OCI-LY3 (cell line): ENCODE data around the gene MINDY3.

ENCODE experiments used
- H2AFZ ChIP-seq: fragments of 200-600, 300-600 bp; shearing (Covaris generic); 2 replicates; pipeline ENCODE4 v1.6.0; 2014; ENCODE audit warnings: antibody characterized with exemption, low read depth, low read length
- H3K27ac ChIP-seq: fragments of 200-600, 300-600 bp; sonication (generic); 2 replicates; pipeline ENCODE4 v1.5.1; 2014; ENCODE audit warnings: mild to moderate bottlenecking, low read length, moderate library complexity, mixed read lengths
- H3K27me3 ChIP-seq: fragments of 200-600, 300-600 bp; sonication (generic); 2 replicates; pipeline ENCODE4 v1.6.1; 2014; ENCODE audit warnings: low read depth, low read length, mixed read lengths
- H3K36me3 ChIP-seq: fragments of 200-600, 300-600 bp; sonication (generic); replicated peaks from 2 replicates; pipeline ENCODE3; 2014; ENCODE audit warnings: low read depth, low read length, mixed read lengths
- H3K4me1 ChIP-seq: fragments of 300-600, 200-600 bp; sonication (generic); 2 replicates; pipeline ENCODE4 v1.6.1; 2014; ENCODE audit warnings: low read length, mixed read lengths
- H3K4me2 ChIP-seq: fragments of 200-600, 300-600 bp; sonication (generic); 2 replicates; pipeline ENCODE4 v1.6.1; 2014; ENCODE audit warnings: low read length, mixed read lengths
- H3K4me3 ChIP-seq: fragments of 300-600, 200-600 bp; sonication (generic); 2 replicates; pipeline ENCODE4 v1.5.1; 2014; ENCODE audit warnings: antibody characterized with exemption, mild to moderate bottlenecking, low read length, moderate library complexity
- H3K79me2 ChIP-seq: fragments of 300-600, 200-600 bp; shearing (Covaris generic); 2 replicates; pipeline ENCODE4 v1.6.1; 2014; ENCODE audit warnings: mild to moderate bottlenecking, low read length, mixed read lengths
- H3K9ac ChIP-seq: fragments of 300-600, 200-600 bp; shearing (Covaris generic); 2 replicates; pipeline ENCODE4 v1.6.0; 2014; ENCODE audit warnings: mild to moderate bottlenecking, low read length, moderate library complexity
- H3K9me3 ChIP-seq: fragments of 200-600, 300-600 bp; shearing (Covaris generic); 2 replicates; pipeline ENCODE4 v1.6.1; 2014; ENCODE audit warnings: low read length, mixed read lengths; ENCODE audit not compliant: insufficient read depth
- H4K20me1 ChIP-seq: fragments of 200-600, 300-600 bp; sonication (generic); 2 replicates; pipeline ENCODE4 v1.6.1; 2016; ENCODE audit warnings: low read length, mixed read lengths; ENCODE audit not compliant: insufficient read depth
- EZH2phosphoT487 ChIP-seq: fragments of 200-600 bp; shearing (Covaris generic); IDR thresholded peaks from 2 replicates; pipeline ENCODE4 v1.6.1; 2018; ENCODE audit warnings: antibody characterized with exemption, mixed run types, low read depth
- TF ChIP-seq, protein P1 (sequence below): fragments of 200-600, 300-600 bp; sonication (generic); IDR thresholded peaks from 2 replicates; pipeline ENCODE4 v1.5.1; 2014; ENCODE audit warnings: antibody characterized with exemption, low read length, low read depth

Gene MINDY3

DNA sequence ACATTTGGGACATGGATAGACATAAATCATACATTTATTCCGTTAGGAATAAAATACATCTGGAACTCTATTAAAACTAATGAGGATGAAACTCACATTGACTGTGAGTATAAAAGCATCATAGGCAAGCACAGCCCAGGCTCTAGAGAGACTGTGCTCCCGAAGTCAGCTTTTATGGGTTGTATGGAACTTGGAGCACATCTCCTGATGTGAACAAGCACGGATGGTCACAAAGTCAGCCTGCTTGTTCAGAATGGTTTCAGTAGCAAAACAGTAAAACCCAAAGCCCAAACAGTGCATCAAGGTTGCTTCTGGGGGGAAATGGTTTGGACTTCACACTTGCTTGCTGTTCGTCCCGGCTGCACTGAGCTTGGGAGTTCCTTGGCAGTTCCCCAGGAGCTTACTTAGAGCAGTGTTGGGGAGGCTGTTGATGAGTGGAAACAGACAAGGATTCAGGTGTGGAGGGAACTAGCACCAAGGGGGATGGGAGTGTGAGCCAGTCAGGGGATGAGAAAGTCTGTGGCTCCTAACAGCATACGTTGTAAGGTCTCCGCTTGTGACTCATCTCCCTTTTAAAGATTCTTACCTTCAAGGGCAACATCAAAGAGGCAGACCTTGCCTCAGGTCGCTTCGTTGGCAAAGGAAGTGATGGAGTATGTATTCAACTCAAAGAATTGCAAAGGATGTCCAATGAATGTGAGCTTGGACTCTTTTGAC is 120.9 kb downstream of the MINDY3 start:
- TF ChIP-seq, protein P1, sequence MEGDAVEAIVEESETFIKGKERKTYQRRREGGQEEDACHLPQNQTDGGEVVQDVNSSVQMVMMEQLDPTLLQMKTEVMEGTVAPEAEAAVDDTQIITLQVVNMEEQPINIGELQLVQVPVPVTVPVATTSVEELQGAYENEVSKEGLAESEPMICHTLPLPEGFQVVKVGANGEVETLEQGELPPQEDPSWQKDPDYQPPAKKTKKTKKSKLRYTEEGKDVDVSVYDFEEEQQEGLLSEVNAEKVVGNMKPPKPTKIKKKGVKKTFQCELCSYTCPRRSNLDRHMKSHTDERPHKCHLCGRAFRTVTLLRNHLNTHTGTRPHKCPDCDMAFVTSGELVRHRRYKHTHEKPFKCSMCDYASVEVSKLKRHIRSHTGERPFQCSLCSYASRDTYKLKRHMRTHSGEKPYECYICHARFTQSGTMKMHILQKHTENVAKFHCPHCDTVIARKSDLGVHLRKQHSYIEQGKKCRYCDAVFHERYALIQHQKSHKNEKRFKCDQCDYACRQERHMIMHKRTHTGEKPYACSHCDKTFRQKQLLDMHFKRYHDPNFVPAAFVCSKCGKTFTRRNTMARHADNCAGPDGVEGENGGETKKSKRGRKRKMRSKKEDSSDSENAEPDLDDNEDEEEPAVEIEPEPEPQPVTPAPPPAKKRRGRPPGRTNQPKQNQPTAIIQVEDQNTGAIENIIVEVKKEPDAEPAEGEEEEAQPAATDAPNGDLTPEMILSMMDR = no peak
- no peak for TF ChIP-seq EZH2phosphoT487
- Histone ChIP-seq H4K20me1 (no peaks in the 10 kb centered on the region), H3K9ac (no peak overlapping the region), H3K4me2 (no peak overlapping the region), H3K4me3 (no peak overlapping the region), H2AFZ (no peak overlapping the region), H3K36me3 (no peaks in the 10 kb centered on the region), H3K79me2 (no peaks in the 10 kb centered on the region), H3K4me1 (no peaks in the 10 kb centered on the region), H3K27ac (no peak overlapping the region), H3K9me3 (no peaks in the 10 kb centered on the region), H3K27me3 (no peaks in the 10 kb centered on the region)

DNA sequence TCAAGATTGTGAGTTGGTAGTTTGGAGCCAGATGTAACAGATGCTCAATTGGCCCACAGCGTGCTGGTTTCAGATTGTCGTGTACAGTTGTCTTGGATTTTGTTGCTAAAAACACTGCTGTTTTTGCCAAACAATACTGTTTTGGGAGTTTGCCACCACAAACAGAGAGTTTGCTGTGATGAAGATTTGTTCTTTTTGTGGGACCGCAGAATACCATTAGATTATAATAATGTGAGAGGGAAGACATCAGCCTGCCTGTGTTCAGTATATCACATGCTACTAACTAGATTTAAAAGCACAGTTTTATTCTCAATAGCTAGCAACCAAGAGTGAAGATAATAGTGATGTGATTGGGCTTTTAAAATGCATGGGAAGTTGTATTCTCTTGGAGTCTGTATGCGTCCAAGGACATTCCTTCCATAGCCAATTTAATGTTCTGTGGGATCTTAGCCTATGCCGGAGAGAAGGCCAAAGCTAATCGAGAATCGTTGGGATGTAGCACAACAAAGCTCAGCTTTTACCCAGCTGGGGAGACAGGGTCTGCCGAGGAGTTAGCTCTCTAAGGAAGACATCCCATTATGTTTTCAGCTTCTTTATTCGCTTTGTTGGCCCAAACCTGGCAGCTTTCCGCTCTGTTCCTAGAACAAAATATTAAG is 121.9 kb downstream of the MINDY3 start:
- H3K27ac ChIP-seq = no peak overlapping the region
- H3K4me1 ChIP-seq = no peaks in the 10 kb centered on the region
- H4K20me1 ChIP-seq = no peaks in the 10 kb centered on the region
- no peaks in the 10 kb centered on the region for H3K36me3 ChIP-seq
- H3K4me2 ChIP-seq = no peak overlapping the region
- H3K27me3 ChIP-seq = no peaks in the 10 kb centered on the region
- no peaks in the 10 kb centered on the region for H3K79me2 ChIP-seq
- TF ChIP-seq, protein P1 = no peak
- TF ChIP-seq EZH2phosphoT487 = no peak
- H3K9ac ChIP-seq = no peak overlapping the region
- no peaks in the 10 kb centered on the region for H3K9me3 ChIP-seq
- H3K4me3 ChIP-seq = no peak overlapping the region
- no peak overlapping the region for H2AFZ ChIP-seq

DNA sequence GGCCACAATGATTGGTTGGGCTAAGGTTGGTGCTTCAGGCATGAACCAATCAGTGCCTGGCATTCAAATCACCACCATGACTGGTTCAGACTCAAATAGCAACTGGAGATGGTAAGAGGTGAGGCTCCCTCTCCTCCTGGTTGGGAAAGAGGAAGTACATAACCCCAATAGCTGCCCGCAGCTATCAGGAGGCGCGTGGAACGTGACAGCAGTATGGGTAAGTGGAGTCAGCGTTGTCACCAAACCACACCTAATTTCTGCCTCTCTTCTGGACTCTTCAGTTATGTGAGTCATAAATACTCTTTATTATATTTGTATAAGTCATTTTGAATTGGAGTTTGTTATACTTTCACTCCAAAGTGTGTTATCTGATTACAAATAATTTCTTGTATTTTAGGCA is 122.7 kb downstream of the MINDY3 start:
- H4K20me1 ChIP-seq = no peaks in the 10 kb centered on the region
- H3K4me2 ChIP-seq = no peak overlapping the region
- H3K79me2 ChIP-seq = no peaks in the 10 kb centered on the region
- TF ChIP-seq, protein P1 = no peak
- TF ChIP-seq EZH2phosphoT487 = no peak
- no peak overlapping the region for H3K9ac ChIP-seq
- H3K4me3 ChIP-seq = no peak overlapping the region
- no peaks in the 10 kb centered on the region for H3K36me3 ChIP-seq
- H3K27me3 ChIP-seq = no peaks in the 10 kb centered on the region
- H3K4me1 ChIP-seq = no peaks in the 10 kb centered on the region
- no peak overlapping the region for H3K27ac ChIP-seq
- H3K9me3 ChIP-seq = no peaks in the 10 kb centered on the region
- no peak overlapping the region for H2AFZ ChIP-seq

DNA sequence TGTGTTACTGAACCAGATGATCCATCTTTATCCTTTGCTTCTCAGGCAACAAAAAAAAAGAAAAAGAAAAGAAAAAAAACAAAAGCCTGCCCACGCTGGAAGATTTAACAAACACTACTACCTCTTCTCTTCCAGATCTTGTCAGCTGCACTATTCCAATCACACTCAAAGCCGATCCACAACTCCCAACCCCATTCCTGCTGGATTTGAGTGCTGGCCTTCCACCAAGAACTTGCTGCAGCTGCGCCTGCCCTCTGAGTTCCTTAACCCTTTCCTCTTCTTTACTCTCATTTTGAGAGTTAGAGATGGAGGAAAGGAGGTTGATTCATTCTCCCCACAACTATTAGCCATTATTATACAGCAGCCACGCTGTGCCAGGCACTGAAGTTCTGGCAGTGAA is 124.5 kb downstream of the MINDY3 start:
- Histone ChIP-seq H3K79me2 (no peaks in the 10 kb centered on the region), H3K4me3 (no peak overlapping the region), H3K27me3 (no peaks in the 10 kb centered on the region), H3K4me1 (no peaks in the 10 kb centered on the region), H3K27ac (no peak overlapping the region), H4K20me1 (no peaks in the 10 kb centered on the region), H3K4me2 (no peak overlapping the region), H3K9me3 (no peaks in the 10 kb centered on the region), H3K9ac (no peak overlapping the region), H2AFZ (no peak overlapping the region), H3K36me3 (no peaks in the 10 kb centered on the region)
- TF ChIP-seq, protein P1 = no peak
- no peak for TF ChIP-seq EZH2phosphoT487
